Left renal cortex interstitium (tissue), 4 donors: Measurements from ENCODE around the gene METRNL. TPM values are rescaled to one million over a fixed set of nuclear protein-coding genes. Genes with fewer than 3 reads are reported as not detected.

Source experiments
- DNase-seq, 4 donors: peaks; one replicate each; pipeline ENCODE4 v3.0.0-alpha.2; 2013; ENCODE audit warnings: low read depth in 4 of 4, low spot score in 2 of 4, missing footprints in 1 of 4
- polyA plus RNA-seq, 4 donors: library from polyadenylated mRNA; unstranded; fragments of 120-200 nt; gene quantifications; one replicate each; pipeline ENCODE4 v1.2.1, GENCODE V29; 2013; ENCODE audit not compliant: insufficient read length in 4 of 4

Gene METRNL
- polyA plus RNA-seq, 4 donors, result 41.9 to 84.9 (median 67.7) TPM

GRCh38 chr17:83089328-83090132 is 10.1 kb downstream of the METRNL start:
- no peak for DNase-seq

DNA sequence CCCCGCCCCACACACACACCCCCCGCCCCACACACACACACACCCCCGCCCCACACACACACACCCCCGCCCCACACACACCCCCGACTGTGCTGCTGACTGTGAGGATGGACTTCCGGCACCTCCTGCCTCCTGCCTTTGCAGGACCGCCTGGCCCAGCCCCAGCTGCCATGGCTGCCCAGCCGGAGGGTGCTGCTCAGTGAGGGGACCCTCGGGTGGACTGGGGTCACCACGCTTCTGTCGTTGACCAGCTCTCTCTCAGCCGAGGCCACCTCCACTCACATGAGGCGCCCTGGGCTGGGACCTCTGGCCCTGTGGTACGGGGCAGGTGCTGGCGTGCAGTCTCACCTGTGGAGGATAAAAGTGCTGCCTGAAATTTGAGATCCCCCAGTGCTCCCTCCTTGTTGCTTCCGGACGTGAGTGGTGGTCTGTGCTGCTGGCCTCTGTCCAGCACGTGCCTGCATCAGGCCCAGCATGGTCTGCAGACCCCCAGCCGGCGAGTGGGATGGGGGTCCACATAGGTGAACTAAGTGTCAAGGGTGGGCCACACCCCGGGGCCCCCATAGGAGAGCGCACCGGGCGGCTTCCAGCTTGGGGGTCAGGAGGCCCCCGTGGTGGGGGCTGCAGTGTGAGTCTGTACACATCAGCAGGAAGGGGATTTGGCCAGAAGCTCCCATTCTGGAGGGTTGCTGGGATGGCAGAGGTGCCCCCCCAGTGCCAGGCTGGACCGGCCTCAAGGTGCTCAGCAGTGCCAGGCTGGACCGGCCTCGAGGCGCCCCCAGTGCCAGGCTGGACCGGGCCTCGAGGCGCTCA is 11.2 kb downstream of the METRNL start:
- DNase-seq, result no peak

GRCh38 chr17:83091257-83092141 is 12.1 kb downstream of the METRNL start:
- no peak for DNase-seq

DNA sequence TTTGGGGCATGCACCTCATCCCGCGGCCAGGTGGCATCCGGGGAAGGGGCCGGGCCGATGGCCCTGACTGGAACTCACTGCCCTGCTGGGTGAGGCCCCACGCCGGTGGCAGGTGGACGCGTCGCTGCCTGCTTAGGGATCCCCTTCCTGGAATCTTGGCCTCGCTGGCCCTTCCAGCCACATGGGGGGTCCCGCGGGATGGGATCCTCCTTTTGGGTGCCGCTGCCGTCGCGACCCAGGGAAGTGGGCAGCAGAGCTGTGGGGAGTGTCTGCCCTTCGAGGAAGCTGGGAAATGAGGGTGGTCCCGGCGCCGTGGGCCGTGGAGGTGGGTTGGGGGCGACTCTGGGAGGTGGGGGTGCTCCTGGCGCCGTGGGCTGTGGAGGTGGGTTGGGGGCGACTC is 12.8 kb downstream of the METRNL start:
- no peak for DNase-seq

GRCh38 chr17:83092931-83093330 is 13.5 kb downstream of the METRNL start:
- no peak for DNase-seq

- no peak for DNase-seq
Observed at GRCh38 chr17:83093506-83093905, 14.1 kb downstream of the METRNL start.

GRCh38 chr17:83094291-83094690 is 14.9 kb downstream of the METRNL start:
- no peak for DNase-seq

DNA sequence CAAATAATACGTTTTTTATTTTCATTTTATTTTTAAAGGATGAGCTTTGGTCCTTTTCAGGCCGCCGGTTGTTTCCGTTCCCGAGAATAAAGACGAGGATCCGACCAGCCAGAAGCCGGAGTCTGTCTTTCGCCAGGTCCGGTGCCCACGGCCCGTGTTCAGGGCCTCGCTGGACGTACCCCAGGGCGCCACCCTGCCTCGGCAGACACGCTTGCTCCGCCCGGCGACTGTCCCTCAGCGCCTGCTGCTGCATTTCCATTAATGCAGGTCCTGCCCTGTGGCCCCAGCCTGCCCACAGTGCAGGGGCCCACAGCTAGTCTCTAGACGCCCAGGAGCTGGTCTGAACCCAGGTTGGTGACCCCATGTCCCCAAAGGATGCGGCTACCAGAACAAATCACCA is 15.6 kb downstream of the METRNL start:
- no peak for DNase-seq

DNA sequence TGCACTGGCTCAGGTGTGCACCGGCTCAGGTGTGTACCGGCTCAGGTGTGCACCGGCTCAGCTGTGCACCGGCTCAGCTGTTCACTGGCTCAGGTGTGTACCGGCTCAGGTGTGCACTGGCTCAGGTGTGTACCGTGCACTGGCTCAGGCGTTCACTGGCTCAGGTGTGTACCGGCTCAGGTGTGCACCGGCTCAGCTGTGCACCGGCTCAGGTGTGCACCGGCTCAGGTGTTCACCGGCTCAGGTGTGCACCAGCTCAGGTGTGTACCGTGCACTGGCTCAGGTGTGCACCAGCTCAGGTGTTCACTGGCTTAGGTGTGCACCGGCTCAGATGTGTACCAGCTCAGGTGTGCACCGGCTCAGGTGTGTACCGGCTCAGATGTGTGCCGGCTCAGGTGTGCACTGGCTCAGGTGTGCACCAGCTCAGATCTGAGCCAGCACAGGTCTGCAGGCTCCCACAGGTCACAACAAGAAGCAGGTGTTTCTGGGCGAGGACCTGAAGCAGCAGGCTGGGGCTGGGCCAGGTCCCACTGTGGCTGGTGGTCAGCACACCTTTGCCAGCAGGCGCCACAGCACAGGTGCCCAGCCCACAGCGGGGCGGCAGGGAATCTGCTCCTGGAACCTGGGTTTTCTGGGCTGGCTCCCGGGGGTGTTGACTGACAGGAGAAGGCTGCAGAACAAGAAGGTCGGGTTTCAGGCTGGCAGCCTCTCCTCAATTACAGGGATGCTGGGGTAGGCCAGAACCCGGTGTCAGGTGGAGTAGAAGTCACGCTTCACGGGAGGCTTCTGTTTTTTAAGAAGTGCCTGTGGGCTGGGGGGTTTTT is 17.2 kb downstream of the METRNL start:
- no peak for DNase-seq

DNA sequence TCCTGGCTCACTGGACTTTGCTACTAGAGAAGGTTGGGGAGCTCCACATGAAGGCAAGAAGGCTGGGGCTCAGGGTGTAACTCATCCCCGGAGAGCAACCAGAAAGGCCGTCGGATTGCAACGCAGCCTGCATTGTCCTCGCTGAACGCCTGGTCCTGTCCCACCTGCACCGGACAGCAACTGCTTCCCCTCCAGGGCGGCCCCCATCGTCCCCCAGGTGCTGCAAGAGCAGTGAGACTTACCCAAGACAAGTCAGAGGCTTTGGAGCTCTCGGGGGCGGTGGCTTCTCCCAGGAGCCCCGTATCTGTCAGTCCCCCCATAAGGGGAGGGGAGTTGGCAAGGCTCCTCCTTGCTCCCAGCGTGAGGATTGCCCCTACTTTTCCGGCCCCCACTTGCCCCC is 18.4 kb downstream of the METRNL start:
- DNase-seq, result no peak

DNA sequence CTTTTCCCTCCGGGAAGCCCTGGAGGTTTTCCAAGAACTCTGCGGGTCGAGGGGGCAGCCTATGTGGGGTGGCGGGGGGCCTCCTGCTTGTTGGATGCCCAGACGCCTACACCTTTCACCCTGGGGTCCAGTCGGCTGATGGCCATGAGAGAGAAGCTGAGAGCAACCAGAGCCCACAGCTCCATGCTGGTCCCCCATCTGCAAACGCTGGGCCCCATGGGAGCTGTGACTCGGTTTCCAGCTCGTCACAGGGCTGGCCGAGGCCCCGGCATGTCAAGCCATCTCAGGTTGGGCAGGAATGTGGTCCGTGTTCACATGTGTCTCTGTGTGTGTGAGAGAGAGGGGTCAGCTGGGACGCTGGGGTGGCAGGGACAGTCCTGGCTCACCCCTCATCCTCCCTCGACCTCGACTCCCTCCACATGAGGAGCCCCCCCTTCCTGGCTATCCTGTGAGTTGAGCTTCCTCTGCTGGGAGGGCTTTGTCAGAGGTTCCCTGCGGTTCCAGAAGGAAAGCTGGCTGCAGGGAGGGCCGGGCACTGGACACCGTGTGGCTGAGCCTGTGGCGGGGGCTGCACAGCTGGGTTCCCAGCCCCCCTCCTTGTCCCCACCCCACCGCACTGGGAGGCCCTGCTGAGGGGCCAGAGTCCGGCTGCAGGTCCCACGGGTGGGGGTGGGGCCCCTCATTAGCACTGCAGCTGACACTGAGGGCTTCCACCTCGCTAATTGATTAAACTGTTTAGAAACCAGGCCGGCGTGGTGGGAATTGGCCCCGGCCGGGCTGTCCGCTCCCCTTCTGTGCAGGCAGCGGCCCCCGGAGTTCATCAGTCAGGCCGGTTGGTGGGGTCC is 19.1 kb downstream of the METRNL start:
- no peak for DNase-seq

GRCh38 chr17:83099086-83099555 is 19.7 kb downstream of the METRNL start:
- no peak for DNase-seq

DNA sequence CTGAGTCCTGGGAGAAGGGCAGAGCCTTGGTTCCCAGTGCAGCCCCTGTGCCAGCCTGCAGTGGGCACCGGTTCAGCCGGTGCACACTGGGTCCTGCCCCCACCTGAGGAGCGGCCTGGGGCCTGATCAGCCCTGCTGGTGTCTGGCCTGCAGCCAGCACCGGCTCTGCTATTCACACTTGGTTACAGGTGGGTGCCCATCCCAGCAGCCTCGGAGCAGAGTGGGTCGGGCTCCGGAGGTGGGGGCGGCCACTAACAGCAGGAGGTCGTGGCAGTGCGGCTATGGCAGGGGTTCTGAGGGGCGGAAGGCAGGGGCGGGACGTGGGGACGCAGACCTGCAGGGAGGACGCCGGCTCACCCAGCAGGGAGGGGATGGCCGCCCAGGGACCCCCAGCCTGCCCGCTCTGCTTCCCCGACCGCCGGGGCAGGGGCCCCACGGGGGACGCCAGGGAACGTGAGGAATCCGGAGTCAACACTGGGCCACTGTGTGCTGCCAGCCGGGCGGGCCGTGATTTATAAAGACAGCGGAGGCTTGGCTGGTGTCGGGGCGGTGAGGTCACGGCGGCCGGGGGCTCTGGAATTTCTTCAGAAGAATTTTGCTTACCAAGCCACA is 20.3 kb downstream of the METRNL start:
- DNase-seq, result no peak

GRCh38 chr17:83100220-83100852 is 20.9 kb downstream of the METRNL start:
- no peak for DNase-seq

DNA sequence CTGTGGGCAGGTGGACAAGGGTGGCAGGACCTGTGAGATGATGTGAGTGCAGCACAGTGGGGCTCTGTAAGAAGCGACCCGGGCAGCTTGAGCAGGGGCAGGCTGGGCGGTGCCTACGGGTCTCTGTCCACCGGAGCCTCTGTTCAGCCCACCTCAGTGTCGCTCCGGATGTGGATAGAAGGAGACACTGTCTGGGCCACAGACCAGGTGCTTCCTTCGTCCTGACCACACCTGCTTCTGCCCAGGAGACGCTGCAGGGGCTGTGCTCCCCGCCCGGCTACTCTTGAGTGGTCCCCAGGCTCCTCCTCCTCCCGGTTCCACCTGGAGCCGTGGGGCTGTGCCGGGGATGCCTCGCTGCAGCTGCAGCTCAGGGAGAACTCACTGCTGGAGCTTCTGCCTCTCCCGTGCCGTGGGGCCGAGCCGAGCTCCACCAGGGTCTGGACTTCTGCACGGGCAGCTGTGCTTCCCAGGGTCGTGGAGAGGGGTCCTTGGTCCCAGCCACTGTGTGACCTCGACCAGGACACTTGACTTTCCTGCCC is 21.5 kb downstream of the METRNL start:
- DNase-seq, result no peak

GRCh38 chr17:83101805-83102480 is 22.5 kb downstream of the METRNL start:
- DNase-seq, result no peak

- DNase-seq, result no peak
Observed at GRCh38 chr17:83103200-83103942, 24.0 kb downstream of the METRNL start.
